ENCODE measurements around the gene MOCS1.

- TF ChIP-seq CTCF (IDR thresholded peaks at IDR 0.05), result no peak
- no peak for TF ChIP-seq POLR2A (IDR thresholded peaks at IDR 0.05)
Observed at GRCh38 chr6:39901116-39901655, 33.1 kb downstream of the MOCS1 start.
